ENCODE data around the gene TESK2. TPM values are rescaled to one million over a fixed set of nuclear protein-coding genes. Genes with fewer than 3 reads are reported as not detected.
"Not testable (repeated sequence)": the region's sequence is repeated elsewhere in the genome, so short reads cannot be mapped to it uniquely, and the experiment has no call there.

TESK2 gene
- total RNA-seq, 1 experiment from 2014 or later: 5.0 TPM

- Histone ChIP-seq H2AFZ (ENCODE audit: low read depth, low read length, poor library complexity, severe bottlenecking) (no peak overlapping the region), H3K27ac (ENCODE audit: low read depth, low read length) (no peak overlapping the region), H3K27me3 (ENCODE audit: insufficient read depth, low read length) (no peaks in the 10 kb centered on the region), H3K36me3 (ENCODE audit: control insufficient read depth in 1 of 2, insufficient read depth in 2 of 2, low read length in 2 of 2) (no peaks in the 10 kb centered on the region), H3K9me3 (ENCODE audit: control insufficient read depth in 1 of 2, insufficient read depth in 1 of 2, low read depth in 1 of 2, low read length in 2 of 2) (no peaks in the 10 kb centered on the region), H3K9me2 (ENCODE audit: insufficient read depth) (no peaks in the 10 kb centered on the region), H3K4me2 (ENCODE audit: low read length) (no peak overlapping the region), H4K20me1 (ENCODE audit: insufficient read depth) (no peaks in the 10 kb centered on the region; the same call in 1 of the 2 replicates), H3K4me1 (ENCODE audit: control insufficient read depth in 1 of 2, insufficient read depth in 2 of 2, low read length in 2 of 2) (peaks cover 7 to 29% of the 10 kb centered on the region in 2 experiments; a peak in 3 of 4 replicates), H3K4me3 (replicated peaks in 1 of 2; ENCODE audit: low read depth in 1 of 2, low read length in 2 of 2) (no peak overlapping the region), H3K9ac (ENCODE audit: low read length) (no peak overlapping the region), H3K79me2 (ENCODE audit: insufficient read depth, low read length) (peaks cover 5% of the 10 kb centered on the region)
- BruUV-seq (replicated peaks): no TSS peak
- no peak for TF ChIP-seq POLR2AphosphoS5 (IDR thresholded peaks at IDR 0.05; ENCODE audit: low read depth, low read length)
- TF ChIP-seq ELF1 (IDR thresholded peaks at IDR 0.05; ENCODE audit: borderline replicate concordance, low read depth): no peak
- TF ChIP-seq ZFX (IDR thresholded peaks at IDR 0.05): no peak
- TF ChIP-seq SP1 (IDR thresholded peaks at IDR 0.05; ENCODE audit: low read depth): no peak
- TF ChIP-seq EZH2 (IDR thresholded peaks at IDR 0.05): no peak
- TF ChIP-seq EGR1 (IDR thresholded peaks at IDR 0.05; ENCODE audit: low read depth): no peak
- no peak for TF ChIP-seq POLR2A (IDR thresholded peaks at IDR 0.05; ENCODE audit: borderline replicate concordance, extremely low read depth, insufficient read depth, insufficient read length)
- no peak for TF ChIP-seq JUND (IDR thresholded peaks at IDR 0.05)
- no peak for TF ChIP-seq ZBTB33 (IDR thresholded peaks at IDR 0.05; ENCODE audit: extremely low read depth, insufficient replicate concordance, low read length)
- TF ChIP-seq CBX3 (IDR thresholded peaks at IDR 0.05; ENCODE audit: low read depth): no peak
- TF ChIP-seq ATF3 (IDR thresholded peaks at IDR 0.05): no peak
- no peak for TF ChIP-seq CTCF (IDR thresholded peaks at IDR 0.05 in 2 of 3, conservative IDR thresholded peaks at IDR 0.05 in 1 of 3; ENCODE audit: borderline replicate concordance in 1 of 3, insufficient read depth in 1 of 3, low read depth in 2 of 3, low read length in 2 of 3)
- no peak for TF ChIP-seq MAX (IDR thresholded peaks at IDR 0.05)
- no peak for TF ChIP-seq TCF7L2 (IDR thresholded peaks at IDR 0.05; ENCODE audit: borderline replicate concordance, extremely low read depth, insufficient read depth, insufficient read length)
- TF ChIP-seq SRF (IDR thresholded peaks at IDR 0.05; ENCODE audit: low read depth): no peak
- no peak for TF ChIP-seq FOSL1 (IDR thresholded peaks at IDR 0.05; ENCODE audit: low read depth)
- CTCF ChIA-PET: no interaction called here
- POLR2A ChIA-PET: interaction anchor here (0.6 to 2.8 kb wide), 2 partner anchors 17 to 25 kb away, joined by 3 to 10 read pairs; partner anchors contain the start of gene AKR1A1
- RAD21 ChIA-PET (ENCODE audit: low non-redundant PET in 1 of 2, low total read pairs in 2 of 2, uncharacterized antibody in 2 of 2, unreplicated experiment in 2 of 2): no interaction called here
- no peak for ATAC-seq
- intact Hi-C loops (cut with micrococcal nuclease): loop anchor here (10.0 kb wide), 1 partner anchor 159 kb away; the partner anchor contains the start of genes GPBP1L1 and TMEM69
- no peak for DNase-seq (ENCODE audit: low read depth, low spot score)
Measured at GRCh38 chr1:45526135-45526644, 35.2 kb upstream of the TESK2 start.

GRCh38 chr1:45523975-45524374 lies 33.0 kb upstream of the TESK2 start:
- intact Hi-C loops (cut with micrococcal nuclease): loop anchor here (2.0 to 10.0 kb wide), 3 partner anchors 27 to 161 kb away; partner anchors contain the start of genes AKR1A1, GPBP1L1 and TMEM69
- H3K9ac ChIP-seq (ENCODE audit: low read length); H3K27me3 ChIP-seq (ENCODE audit: insufficient read depth, low read length); H3K27ac ChIP-seq (ENCODE audit: low read depth, low read length); H3K4me3 ChIP-seq (replicated peaks in 1 of 2; ENCODE audit: low read depth in 1 of 2, low read length in 2 of 2); DNase-seq (ENCODE audit: low read depth, low spot score); H3K4me2 ChIP-seq (ENCODE audit: low read length); H3K9me3 ChIP-seq (ENCODE audit: control insufficient read depth in 1 of 2, insufficient read depth in 1 of 2, low read depth in 1 of 2, low read length in 2 of 2); ATAC-seq; H3K9me2 ChIP-seq (ENCODE audit: insufficient read depth); BruUV-seq (replicated peaks); RAD21 ChIA-PET (ENCODE audit: low non-redundant PET in 1 of 2, low total read pairs in 2 of 2, uncharacterized antibody in 2 of 2, unreplicated experiment in 2 of 2); H2AFZ ChIP-seq (ENCODE audit: low read depth, low read length, poor library complexity, severe bottlenecking); H3K36me3 ChIP-seq (ENCODE audit: control insufficient read depth in 1 of 2, insufficient read depth in 2 of 2, low read length in 2 of 2): not testable (repeated sequence)
- peaks cover 27% of the 10 kb centered on the region for H3K79me2 ChIP-seq (ENCODE audit: insufficient read depth, low read length)
- peaks cover 12% of the 10 kb centered on the region; the same call in 1 of the 2 replicates for H4K20me1 ChIP-seq (ENCODE audit: insufficient read depth)
- POLR2A ChIA-PET: interaction anchor here (1.1 to 3.7 kb wide), 7 partner anchors 10 to 802 kb away, joined by 3 to 61 read pairs (median 5); partner anchors contain the start of genes AKR1A1, CCDC163 and MMACHC
- CTCF ChIA-PET: interaction anchor here (1.4 kb wide), 1 partner anchor 13 kb away, joined by 4 read pairs; no protein-coding TSS in a partner anchor
- H3K4me1 ChIP-seq (ENCODE audit: control insufficient read depth in 1 of 2, insufficient read depth in 2 of 2, low read length in 2 of 2): peaks cover 13 to 40% of the 10 kb centered on the region in 2 experiments; a peak in 3 of 4 replicates
